ENCODE data around the gene TAS1R1.
A peak's percentile ranks its signal among the peaks of the same experiment; 100 is the strongest.
"Not testable (repeated sequence)": the region's sequence is repeated elsewhere in the genome, so short reads cannot be mapped to it uniquely, and the experiment has no call there.

The TAS1R1 gene

DNA sequence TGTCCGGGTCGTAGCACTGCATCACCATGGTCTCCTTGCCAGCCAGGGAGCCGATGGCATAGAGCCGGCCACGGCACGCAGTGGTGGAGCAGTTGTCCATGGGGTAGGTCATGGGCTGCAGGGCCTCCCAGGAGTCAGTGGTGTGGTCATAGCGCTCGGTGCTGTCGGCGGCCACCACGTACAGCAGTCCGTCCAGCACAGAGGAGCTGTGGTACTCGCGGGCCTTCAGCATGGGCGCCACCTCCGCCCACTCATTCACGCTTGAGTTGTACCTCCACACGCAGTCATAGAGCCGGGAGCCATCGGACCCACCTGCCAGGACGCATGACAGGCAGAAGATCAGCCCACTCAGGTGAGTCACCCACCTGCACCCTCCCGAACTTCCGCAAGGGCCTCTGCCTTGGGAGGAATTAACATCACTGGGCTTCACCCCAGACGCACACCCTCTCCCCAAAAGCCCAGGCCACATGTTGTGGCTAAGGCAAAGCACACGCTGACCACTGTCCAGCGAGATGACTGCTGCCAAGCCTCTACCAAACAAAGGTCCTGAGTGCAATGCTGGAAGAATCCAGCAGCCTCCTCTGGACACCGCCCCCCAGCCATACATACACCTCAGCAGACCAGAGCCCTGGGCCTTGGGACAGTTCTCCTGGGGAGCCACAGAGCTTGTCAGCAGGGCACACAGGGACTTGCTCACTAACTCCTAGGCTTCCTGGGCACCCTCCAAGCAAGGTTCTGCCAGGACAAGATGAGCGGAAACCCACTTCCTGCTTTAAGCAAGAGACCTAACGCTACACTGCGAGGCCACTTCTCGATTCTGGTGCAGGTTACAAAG is 44.3 kb downstream of the TAS1R1 start:
- Mint-ChIP-seq H3K27me3 (no peaks in the 10 kb centered on the region), H3K9me3 (no peaks in the 10 kb centered on the region), H3K4me1 (ENCODE audit: low read depth) (peaks cover 54% of the 10 kb centered on the region), H3K36me3 (ENCODE audit: low read depth) (peaks cover 73% of the 10 kb centered on the region), H3K4me3 (peak overlapping the region; percentile 92), H3K27ac (peak overlapping the region; percentile 98)
- peak; percentile 64 for DNase-seq

GRCh38 chr1:6599991-6600390 is 44.9 kb downstream of the TAS1R1 start:
- Mint-ChIP-seq H3K36me3 (ENCODE audit: low read depth) (peaks cover 67% of the 10 kb centered on the region), H3K4me1 (ENCODE audit: low read depth) (peaks cover 55% of the 10 kb centered on the region)

GRCh38 chr1:6600410-6601048 is 45.4 kb downstream of the TAS1R1 start:
- Mint-ChIP-seq H3K4me3 (peak overlapping the region; percentile 92), H3K9me3 (no peaks in the 10 kb centered on the region), H3K27me3 (no peaks in the 10 kb centered on the region), H3K27ac (peak overlapping the region; percentile 98), H3K36me3 (ENCODE audit: low read depth) (peaks cover 62% of the 10 kb centered on the region), H3K4me1 (ENCODE audit: low read depth) (peaks cover 53% of the 10 kb centered on the region)
- DNase-seq: no peak

More at GRCh38 chr1:6599991-6600390, 44.9 kb downstream of the TAS1R1 start:
- H3K27me3 Mint-ChIP-seq, H3K9me3 Mint-ChIP-seq, DNase-seq: not testable (repeated sequence)
- peak overlapping the region; percentile 92 for H3K4me3 Mint-ChIP-seq
- peak overlapping the region; percentile 98 for H3K27ac Mint-ChIP-seq

- H3K27me3 Mint-ChIP-seq: no peaks in the 10 kb centered on the region
- DNase-seq: peak; percentile 86
- H3K36me3 Mint-ChIP-seq (ENCODE audit: low read depth): peaks cover 54% of the 10 kb centered on the region
- H3K4me3 Mint-ChIP-seq: peak overlapping the region; percentile 92
- peak overlapping the region; percentile 98 for H3K27ac Mint-ChIP-seq
- H3K9me3 Mint-ChIP-seq: no peaks in the 10 kb centered on the region
- H3K4me1 Mint-ChIP-seq (ENCODE audit: low read depth): peaks cover 46% of the 10 kb centered on the region
These were observed 46.2 kb downstream of the TAS1R1 start for GRCh38 chr1:6601049-6601922.

GRCh38 chr1:6601923-6602668 is 47.0 kb downstream of the TAS1R1 start:
- H3K4me3 Mint-ChIP-seq: peak overlapping the region; percentile 92
- peak overlapping the region; percentile 98 for H3K27ac Mint-ChIP-seq
- H3K9me3 Mint-ChIP-seq: no peaks in the 10 kb centered on the region
- H3K4me1 Mint-ChIP-seq (ENCODE audit: low read depth): peaks cover 38% of the 10 kb centered on the region
- H3K36me3 Mint-ChIP-seq (ENCODE audit: low read depth): peaks cover 46% of the 10 kb centered on the region
- DNase-seq: no peak
- no peaks in the 10 kb centered on the region for H3K27me3 Mint-ChIP-seq

DNA sequence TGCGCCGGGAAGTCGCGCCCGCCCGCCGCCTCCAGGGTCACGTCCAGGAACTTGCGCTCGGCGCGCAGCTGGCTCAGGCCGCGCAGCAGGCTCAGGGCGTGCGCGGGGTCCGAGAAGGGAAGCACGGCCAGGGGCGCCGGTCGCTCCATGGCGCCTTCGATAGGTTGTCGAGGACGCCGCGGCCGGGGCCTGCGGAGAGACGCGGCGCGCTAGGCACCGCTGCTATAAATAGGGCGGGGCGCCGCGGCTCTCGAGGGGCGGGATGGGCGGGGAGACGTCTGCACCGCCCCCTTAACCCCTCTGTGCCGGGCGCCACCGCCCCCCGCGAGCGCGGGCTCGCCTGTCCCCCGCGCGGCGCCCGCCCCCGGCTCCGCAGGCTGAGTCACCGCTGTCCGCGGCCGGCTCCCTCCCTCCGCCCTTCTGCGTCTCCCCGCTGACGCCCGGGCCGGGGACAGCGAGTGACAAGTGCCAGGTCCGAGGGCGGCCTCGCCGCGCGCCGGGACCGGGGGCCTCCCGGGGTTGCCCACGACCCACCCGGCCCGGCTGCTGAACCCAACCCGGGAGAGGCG is 47.6 kb downstream of the TAS1R1 start, which contains the start of gene KLHL21:
Gene KLHL21 (minus strand): TSS at position 201 of the 569 bp plus-strand sequence. CDS start 52 bp downstream, at position 149.
- Mint-ChIP-seq H3K9me3 (no peaks in the 10 kb centered on the region), H3K27me3 (no peaks in the 10 kb centered on the region), H3K4me1 (ENCODE audit: low read depth) (peaks cover 31% of the 10 kb centered on the region), H3K27ac (peak within 1 kb of the TSS; percentile 98), H3K36me3 (ENCODE audit: low read depth) (peaks cover 39% of the 10 kb centered on the region), H3K4me3 (peak within 1 kb of the TSS; percentile 92)
- DNase-seq: peak; percentile 92

- no peaks in the 10 kb centered on the region for H3K27me3 Mint-ChIP-seq
- peak overlapping the region; percentile 97 for H3K27ac Mint-ChIP-seq
- peaks cover 33% of the 10 kb centered on the region for H3K36me3 Mint-ChIP-seq (ENCODE audit: low read depth)
- peak overlapping the region; percentile 81 for H3K4me3 Mint-ChIP-seq
- H3K4me1 Mint-ChIP-seq (ENCODE audit: low read depth): peaks cover 28% of the 10 kb centered on the region
- peak; percentile 80 for DNase-seq
- no peaks in the 10 kb centered on the region for H3K9me3 Mint-ChIP-seq
These were observed 48.3 kb downstream of the TAS1R1 start for GRCh38 chr1:6603238-6603914.

GRCh38 chr1:6603915-6604558 is 48.9 kb downstream of the TAS1R1 start:
- Mint-ChIP-seq H3K4me1 (ENCODE audit: low read depth) (peaks cover 24% of the 10 kb centered on the region), H3K27ac (peak overlapping the region; percentile 97), H3K4me3 (peak overlapping the region; percentile 81), H3K27me3 (no peaks in the 10 kb centered on the region), H3K36me3 (ENCODE audit: low read depth) (peaks cover 26% of the 10 kb centered on the region), H3K9me3 (no peaks in the 10 kb centered on the region)
- peak; percentile 69 for DNase-seq

DNA sequence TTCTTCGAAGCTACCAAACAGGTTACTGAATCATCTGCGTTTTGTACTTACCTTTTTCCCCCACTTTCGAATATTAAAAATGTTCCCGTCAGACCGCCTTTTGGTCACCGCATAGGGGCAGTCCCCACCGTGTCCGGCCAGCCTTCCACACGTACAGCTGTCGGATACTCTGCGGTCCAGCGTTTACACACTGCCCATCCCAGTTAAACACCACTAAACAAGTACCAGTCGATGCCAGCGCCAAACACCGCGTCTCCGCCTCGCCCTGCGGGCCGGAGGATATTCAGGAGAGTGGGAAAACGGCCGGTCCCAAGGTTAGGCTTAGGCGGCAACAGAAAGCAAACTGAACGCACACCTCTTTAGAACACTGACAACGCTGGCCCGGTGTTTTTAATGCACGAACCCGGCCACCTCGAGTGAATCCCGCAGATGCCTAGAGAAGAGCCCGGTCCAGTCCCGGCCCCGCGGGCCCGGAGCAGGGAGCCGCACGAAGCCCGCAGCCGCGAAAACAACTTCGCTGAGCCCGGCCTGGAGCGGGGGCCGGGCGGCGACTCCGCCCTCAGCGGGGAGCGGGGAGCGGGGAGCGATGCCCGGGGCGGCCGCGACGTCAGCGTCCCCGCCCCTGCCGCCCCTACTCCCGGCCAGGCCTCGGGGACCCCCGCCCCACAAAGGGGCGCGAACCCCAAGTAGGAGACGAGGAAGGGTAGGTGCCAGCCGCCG is 57.7 kb downstream of the TAS1R1 start:
- Mint-ChIP-seq H3K4me1 (ENCODE audit: low read depth) (peaks cover 25% of the 10 kb centered on the region), H3K4me3 (peak overlapping the region; percentile 82), H3K9me3 (no peaks in the 10 kb centered on the region), H3K27ac (peak overlapping the region; percentile 78), H3K36me3 (ENCODE audit: low read depth) (peaks cover 14% of the 10 kb centered on the region), H3K27me3 (no peaks in the 10 kb centered on the region)
- DNase-seq: no peak

GRCh38 chr1:6613361-6614018 is 58.4 kb downstream of the TAS1R1 start, which contains the start of gene PHF13:
TSS of gene PHF13 (plus strand) at chr1:6613731. CDS start at chr1:6614067, 336 bp downstream.
- Mint-ChIP-seq H3K27ac (peak within 1 kb of the TSS; percentile 78), H3K9me3 (no peaks in the 10 kb centered on the region), H3K4me3 (peak within 1 kb of the TSS; percentile 82), H3K4me1 (ENCODE audit: low read depth) (peaks cover 25% of the 10 kb centered on the region), H3K36me3 (ENCODE audit: low read depth) (peaks cover 20% of the 10 kb centered on the region), H3K27me3 (no peaks in the 10 kb centered on the region)
- peak; percentile 100 for DNase-seq

GRCh38 chr1:6614019-6614928 is 59.2 kb downstream of the TAS1R1 start:
- no peaks in the 10 kb centered on the region for H3K9me3 Mint-ChIP-seq
- H3K4me3 Mint-ChIP-seq: peak overlapping the region; percentile 76
- no peaks in the 10 kb centered on the region for H3K27me3 Mint-ChIP-seq
- peak; percentile 72 for DNase-seq
- peaks cover 25% of the 10 kb centered on the region for H3K4me1 Mint-ChIP-seq (ENCODE audit: low read depth)
- H3K36me3 Mint-ChIP-seq (ENCODE audit: low read depth): peaks cover 27% of the 10 kb centered on the region
- H3K27ac Mint-ChIP-seq: peak overlapping the region; percentile 61

Measured in activated T-cell treated with anti-CD3 and anti-CD28 coated beads, Interleukin-2, amount 50 U/mL, for 24 hours (primary cell).